Measurements from ENCODE around the gene FBRS.
"Not testable (repeated sequence)": the region's sequence is repeated elsewhere in the genome, so short reads cannot be mapped to it uniquely, and the experiment has no call there.

The FBRS gene

DNA sequence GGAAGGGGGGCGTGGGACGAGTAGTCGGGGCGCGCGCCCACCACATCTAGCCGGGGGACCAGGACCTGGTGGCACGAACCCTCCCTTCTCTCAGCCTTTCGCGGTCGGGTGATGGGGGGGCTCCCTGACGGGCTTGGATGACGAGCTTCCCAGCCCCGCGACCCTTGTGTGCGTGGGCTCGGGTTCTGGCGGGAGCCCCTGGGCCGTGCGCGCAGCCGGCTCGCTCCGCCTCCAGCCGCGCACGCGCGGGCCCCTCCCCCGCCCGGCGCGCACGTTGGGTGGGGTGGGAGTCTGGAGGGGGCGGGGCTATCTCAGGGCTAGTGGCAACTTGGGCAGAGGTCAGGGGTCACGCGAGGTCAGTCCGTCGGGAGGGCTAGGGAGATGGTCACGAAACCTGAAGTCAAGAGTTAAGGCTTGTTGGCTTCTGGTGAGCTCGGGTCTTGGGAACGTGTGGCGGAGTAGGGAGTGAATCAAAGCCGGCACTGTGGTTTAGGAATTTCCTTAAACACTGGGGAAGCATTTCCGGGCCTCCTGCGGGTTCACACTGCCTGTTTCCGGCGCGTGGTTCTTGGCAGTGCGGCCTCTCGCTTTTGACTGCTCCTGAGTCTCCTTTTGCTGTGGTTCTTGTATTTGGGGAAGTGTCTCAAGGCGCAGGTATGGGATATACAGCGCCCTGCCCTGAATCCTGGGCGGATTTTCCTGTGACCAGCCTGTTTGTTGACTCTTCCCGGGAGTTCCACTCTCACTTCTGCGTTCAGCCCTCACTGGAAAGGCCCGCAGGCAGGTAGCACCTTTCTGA lies 40.8 kb downstream of the FBRS start, which contains the start of gene SRCAP:
TSS of gene SRCAP (plus strand) at position 356 of the 799 bp plus-strand sequence. CDS start 1,654 bp downstream, outside the sequence.
- peak; percentile 84 to 85 for DNase-seq (ENCODE audit: low read depth in 2 of 2)

DNA sequence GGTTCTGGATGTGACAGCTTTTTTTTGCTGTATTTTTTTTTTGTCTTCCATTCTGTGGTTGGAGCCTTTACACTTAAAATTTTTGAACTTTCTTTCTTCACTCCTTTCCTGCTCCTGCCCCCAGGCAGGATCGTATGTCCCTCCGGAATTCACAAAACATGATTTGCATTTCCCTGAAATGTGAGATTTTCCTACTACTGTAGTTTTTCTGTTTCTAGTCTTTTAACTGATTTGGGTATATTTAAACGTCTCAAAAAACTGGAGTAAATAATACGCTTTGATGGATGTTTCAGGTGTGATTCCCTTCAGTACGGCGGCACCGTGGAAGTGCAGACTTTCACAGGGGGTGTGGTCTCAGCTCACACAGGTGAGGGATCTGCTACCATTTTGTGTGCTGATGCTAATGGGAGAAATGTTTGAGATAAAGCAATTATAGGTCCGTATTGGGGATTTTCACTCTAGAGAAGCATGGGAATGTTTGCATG lies 41.4 kb downstream of the FBRS start:
- no peak for DNase-seq (ENCODE audit: low read depth in 2 of 2)

DNA sequence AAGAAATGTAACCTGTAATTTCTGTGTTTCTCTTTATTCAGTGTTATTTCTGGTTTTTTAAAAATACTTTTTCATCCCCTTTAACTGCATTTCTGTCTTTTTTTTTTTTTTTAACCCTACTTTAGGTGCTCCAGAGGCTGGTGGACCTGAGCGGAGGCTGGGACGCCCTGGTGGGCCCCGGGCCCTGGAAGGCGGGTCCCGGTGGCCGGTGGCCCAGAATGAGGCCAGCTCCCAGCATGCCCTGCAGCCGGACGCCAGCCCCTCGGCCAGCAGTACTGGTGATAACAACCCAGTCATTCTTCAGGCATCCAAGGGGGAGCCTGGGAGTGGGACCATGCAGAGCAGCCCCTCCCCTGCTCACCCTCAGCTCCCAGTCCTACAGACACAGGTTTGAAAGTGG lies 42.3 kb downstream of the FBRS start:
- no peak for DNase-seq (ENCODE audit: low read depth in 2 of 2)

- DNase-seq (ENCODE audit: low read depth in 2 of 2): no peak
Measured at GRCh38 chr16:30700971-30701370, 42.7 kb downstream of the FBRS start.

- DNase-seq (ENCODE audit: low read depth in 2 of 2): not testable (repeated sequence)
Measured at GRCh38 chr16:30703071-30703470, 44.8 kb downstream of the FBRS start.

DNA sequence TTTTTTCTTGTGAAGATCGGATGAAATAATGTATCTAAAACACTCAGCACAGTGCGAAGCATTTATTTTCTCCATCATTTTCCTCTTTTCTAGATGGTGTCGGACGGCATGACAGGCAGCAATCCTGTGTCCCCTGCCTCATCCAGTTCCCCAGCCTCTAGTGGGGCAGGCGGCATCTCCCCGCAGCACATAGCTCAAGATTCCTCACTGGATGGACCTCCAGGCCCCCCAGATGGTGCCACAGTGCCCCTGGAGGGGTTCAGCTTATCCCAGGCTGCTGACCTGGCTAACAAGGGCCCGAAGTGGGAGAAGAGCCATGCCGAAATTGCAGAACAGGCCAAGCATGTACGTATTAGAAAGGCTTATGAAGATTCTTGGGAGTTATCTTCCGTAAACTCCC lies 45.7 kb downstream of the FBRS start:
- DNase-seq (ENCODE audit: low read depth in 2 of 2): no peak

DNA sequence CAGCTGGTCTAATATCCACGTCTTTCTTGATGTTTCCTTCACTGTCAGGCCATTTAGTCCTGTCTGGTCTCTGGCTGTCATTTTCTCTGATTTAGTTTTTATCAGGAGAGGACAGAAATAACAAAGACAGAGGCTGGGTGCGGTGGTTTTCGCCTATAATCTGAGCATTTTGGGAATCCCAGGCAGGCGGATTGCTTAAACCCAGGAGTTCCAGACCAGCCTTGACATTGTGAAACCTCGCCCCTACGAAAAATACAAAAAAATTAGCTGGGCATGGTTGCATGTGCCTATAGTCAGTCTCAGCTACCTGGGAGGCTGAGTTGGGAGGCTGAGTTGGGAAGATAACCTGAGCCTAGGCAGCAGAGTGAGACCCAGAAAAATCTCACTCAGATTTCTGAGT lies 47.8 kb downstream of the FBRS start:
- no peak for DNase-seq (ENCODE audit: low read depth in 2 of 2)

DNA sequence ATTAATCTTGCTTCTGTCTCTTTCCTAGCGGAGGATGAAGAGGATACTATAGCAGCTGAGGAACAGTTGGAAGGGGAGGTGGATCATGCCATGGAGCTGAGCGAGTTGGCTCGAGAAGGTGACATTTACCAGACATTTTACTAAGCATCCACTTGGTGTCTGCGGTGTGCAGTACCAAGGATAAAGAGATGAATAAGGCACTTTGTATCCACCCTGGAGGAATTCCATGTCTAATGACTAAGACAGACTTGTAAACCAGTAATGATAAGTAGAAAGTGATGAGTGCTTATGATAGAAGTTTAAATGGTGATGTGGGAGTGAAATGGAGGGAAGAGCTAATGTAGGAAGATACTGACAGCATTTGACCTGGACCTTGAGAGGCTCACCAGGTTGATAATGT lies 52.7 kb downstream of the FBRS start:
- DNase-seq (ENCODE audit: low read depth in 2 of 2): no peak

GRCh38 chr16:30711712-30712111 lies 53.5 kb downstream of the FBRS start:
- DNase-seq (ENCODE audit: low read depth in 2 of 2): no peak

- peak in 1 of 2 donors; percentile 19 for DNase-seq (ENCODE audit: low read depth in 2 of 2)
Measured at GRCh38 chr16:30715750-30716445, 57.7 kb downstream of the FBRS start.

- no peak for DNase-seq (ENCODE audit: low read depth in 2 of 2)
Measured at GRCh38 chr16:30720086-30720485, 61.9 kb downstream of the FBRS start.

All from stimulated activated CD4-positive, alpha-beta T cell treated with anti-CD3 and anti-CD28 coated beads, Interleukin-4, amount 100 ng/mL, for 48 hours (primary cell).